Thoracic aorta (tissue), 2 donors: ENCODE measurements around the gene F13A1. TPM values are rescaled to one million over a fixed set of nuclear protein-coding genes. Genes with fewer than 3 reads are reported as not detected.

Source experiments
- ATAC-seq: fragments of 150-250 bp; one replicate; pipeline ENCODE4 v1.8.0; 2017; ENCODE audit warnings: low read depth; ENCODE audit not compliant: insufficient number of reproducible peaks, low FRiP score
- DNase-seq: peaks from one replicate; pipeline ENCODE4 v3.0.0-alpha.2; 2020; ENCODE audit warnings: low spot score
- H3K27ac ChIP-seq, 2 donors: fragments of 200-600 bp; sonication (generic); 1 replicate in 1 of 2; 2 replicates in 1 of 2; pipeline ENCODE4 v1.5.1; 2016; ENCODE audit warnings: mild to moderate bottlenecking in 2 of 2, moderate library complexity in 2 of 2
- H3K27me3 ChIP-seq: fragments of 200-600 bp; sonication (generic); replicated peaks from 2 replicates; pipeline ENCODE4 v1.6.0; 2016; ENCODE audit warnings: mild to moderate bottlenecking; ENCODE audit not compliant: insufficient read depth
- H3K36me3 ChIP-seq: fragments of 200-600 bp; sonication (generic); one replicate; pipeline ENCODE4 v1.5.1; 2016
- H3K4me1 ChIP-seq, 2 donors: fragments of 200-600 bp; sonication (generic); 1 replicate in 1 of 2; 2 replicates in 1 of 2; pipeline versions ENCODE4 v1.5.1 to v1.6.0; 2016; ENCODE audit warnings: low read depth in 2 of 2, mild to moderate bottlenecking in 1 of 2; ENCODE audit not compliant: control insufficient read depth in 1 of 2
- H3K4me3 ChIP-seq: fragments of 200-600 bp; sonication (generic); 2 replicates; pipeline ENCODE4 v1.5.1; 2016; ENCODE audit warnings: mild to moderate bottlenecking
- H3K9me3 ChIP-seq: fragments of 200-600 bp; sonication (generic); 2 replicates; pipeline ENCODE4 v1.5.1; 2016
- total RNA-seq, 2 donors: library from RNA; depleted of rRNA; stranded (reverse); fragments of >200 nt; gene quantifications; one replicate each; pipeline versions ENCODE4 v1.1.0 to v1.2.3, GENCODE V29; 2016
- TF ChIP-seq, protein P1 (sequence below): fragments of 200-600 bp; sonication (generic); IDR thresholded peaks from one replicate; pipeline ENCODE4 v1.5.1; 2019; ENCODE audit warnings: antibody characterized with exemption

Gene F13A1
- total RNA-seq, 2 donors from 2014 or later: 156 to 228 TPM

DNA sequence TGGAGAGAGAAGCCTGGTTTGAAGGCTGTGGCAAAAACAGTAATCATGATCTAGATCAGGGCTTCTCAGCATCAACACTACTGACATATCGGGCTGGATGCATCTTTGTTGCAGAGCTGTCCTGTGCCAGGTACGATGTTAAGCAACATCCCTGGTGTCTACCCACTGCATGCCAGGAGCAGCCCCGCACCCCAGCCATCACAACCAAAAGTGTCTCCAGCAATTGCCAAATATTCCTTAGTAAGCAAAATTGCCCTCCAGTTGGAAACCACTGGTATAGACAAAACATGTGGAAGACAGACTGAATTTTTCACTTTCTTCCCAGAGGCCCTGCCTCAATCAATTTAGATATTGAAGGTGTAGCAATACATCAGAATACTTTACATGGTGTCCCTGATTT is 166.1 kb downstream of the F13A1 start:
- Histone ChIP-seq H3K27ac (no peak overlapping the region), H3K4me1 (no peaks in the 10 kb centered on the region), H3K36me3 (no peaks in the 10 kb centered on the region), H3K9me3 (no peaks in the 10 kb centered on the region), H3K4me3 (no peak overlapping the region), H3K27me3 (no peaks in the 10 kb centered on the region)
- ATAC-seq (no peak), DNase-seq (no peak)
- TF ChIP-seq, protein P1, sequence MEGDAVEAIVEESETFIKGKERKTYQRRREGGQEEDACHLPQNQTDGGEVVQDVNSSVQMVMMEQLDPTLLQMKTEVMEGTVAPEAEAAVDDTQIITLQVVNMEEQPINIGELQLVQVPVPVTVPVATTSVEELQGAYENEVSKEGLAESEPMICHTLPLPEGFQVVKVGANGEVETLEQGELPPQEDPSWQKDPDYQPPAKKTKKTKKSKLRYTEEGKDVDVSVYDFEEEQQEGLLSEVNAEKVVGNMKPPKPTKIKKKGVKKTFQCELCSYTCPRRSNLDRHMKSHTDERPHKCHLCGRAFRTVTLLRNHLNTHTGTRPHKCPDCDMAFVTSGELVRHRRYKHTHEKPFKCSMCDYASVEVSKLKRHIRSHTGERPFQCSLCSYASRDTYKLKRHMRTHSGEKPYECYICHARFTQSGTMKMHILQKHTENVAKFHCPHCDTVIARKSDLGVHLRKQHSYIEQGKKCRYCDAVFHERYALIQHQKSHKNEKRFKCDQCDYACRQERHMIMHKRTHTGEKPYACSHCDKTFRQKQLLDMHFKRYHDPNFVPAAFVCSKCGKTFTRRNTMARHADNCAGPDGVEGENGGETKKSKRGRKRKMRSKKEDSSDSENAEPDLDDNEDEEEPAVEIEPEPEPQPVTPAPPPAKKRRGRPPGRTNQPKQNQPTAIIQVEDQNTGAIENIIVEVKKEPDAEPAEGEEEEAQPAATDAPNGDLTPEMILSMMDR: no peak

DNA sequence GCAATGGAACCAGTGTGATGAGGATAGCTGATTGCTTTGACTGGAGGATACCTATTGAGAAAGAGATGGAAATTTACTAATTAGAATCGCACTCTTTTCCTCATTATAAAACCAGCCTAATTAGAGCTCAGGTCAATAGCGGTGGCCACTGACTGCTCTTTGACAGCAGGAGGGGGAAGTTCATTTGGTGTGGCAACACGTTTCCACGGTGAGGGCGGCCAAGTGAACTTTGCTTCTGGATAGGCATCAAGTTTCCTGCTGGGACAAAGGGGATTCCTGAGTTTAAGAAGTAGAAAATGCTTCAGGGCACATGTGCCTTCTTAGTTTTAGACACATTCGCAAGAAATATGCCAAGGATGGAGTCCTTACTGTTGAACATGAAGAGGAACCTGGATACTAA is 168.4 kb downstream of the F13A1 start:
- Histone ChIP-seq H3K27ac (no peak overlapping the region), H3K36me3 (no peaks in the 10 kb centered on the region), H3K4me3 (no peak overlapping the region), H3K4me1 (no peaks in the 10 kb centered on the region), H3K27me3 (no peaks in the 10 kb centered on the region), H3K9me3 (no peaks in the 10 kb centered on the region)
- ATAC-seq: no peak
- TF ChIP-seq, protein P1: no peak
- DNase-seq: no peak

DNA sequence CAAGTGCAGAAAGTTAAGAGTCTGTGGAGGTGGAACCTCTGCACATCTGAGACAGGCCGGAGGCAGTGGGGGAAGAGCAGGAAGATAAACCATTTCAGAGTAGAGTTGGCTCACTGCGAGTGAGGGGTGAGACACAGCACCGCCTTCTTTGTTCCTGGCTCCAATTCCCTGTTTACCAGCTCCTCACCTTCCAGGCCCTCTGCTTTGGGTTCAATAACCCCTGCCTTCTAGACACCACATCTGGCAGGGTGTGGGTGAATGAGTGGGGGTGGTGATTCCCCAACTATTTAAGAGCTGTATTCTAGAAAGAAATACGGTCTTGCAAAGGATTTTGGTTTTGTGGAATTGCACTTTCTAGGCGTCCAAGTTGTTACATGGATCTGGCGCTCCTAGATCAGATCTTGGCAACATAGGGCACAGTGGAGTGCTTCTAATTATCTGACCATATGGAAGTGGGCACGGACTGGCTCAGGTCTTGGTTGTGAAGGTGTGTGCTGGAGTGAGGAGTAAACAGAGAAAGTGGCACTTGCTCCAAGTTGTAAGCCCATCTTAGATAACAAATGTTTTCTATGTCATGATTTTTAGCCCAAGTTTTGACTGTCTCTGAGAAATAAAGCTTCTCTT is 172.2 kb downstream of the F13A1 start:
- Histone ChIP-seq H3K36me3 (no peaks in the 10 kb centered on the region), H3K9me3 (no peaks in the 10 kb centered on the region), H3K4me3 (no peak overlapping the region), H3K27ac (no peak overlapping the region), H3K4me1 (no peaks in the 10 kb centered on the region), H3K27me3 (no peaks in the 10 kb centered on the region)
- ATAC-seq: no peak
- TF ChIP-seq, protein P1: no peak
- no peak for DNase-seq

DNA sequence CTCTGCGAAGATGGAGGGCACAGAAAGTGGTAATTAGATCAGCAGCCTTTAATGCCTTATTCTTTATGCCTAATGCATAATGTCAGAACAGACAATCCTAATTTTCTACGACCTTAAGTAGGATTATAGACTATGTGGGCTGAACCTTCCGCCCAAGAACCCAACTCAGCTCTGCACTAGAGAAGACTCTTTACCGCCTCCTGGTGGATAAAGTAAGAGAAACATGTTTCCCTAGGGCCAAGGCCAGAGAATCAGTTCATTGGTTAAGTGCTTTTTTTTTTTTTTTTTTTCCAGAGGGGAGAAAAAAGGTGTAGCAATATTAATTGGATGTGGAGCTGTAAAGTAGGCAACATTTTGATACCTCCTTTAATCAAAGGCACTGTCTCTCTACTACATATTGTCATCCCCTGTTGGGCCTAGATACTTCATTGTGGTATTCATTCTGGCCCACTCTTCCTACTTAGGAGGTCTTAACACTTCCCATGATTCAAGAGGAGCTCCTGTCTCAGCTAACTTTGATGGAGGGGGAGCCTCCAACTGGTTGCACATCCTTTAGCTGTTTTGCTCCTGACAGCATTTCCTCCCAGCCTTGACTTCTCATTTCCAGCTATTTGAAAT is 188.9 kb downstream of the F13A1 start:
- ATAC-seq (no peak), DNase-seq (no peak)
- H3K4me1 ChIP-seq: no peaks in the 10 kb centered on the region
- TF ChIP-seq, protein P1: no peak
- H3K27me3 ChIP-seq: no peaks in the 10 kb centered on the region
- H3K27ac ChIP-seq: no peak overlapping the region
- no peaks in the 10 kb centered on the region for H3K36me3 ChIP-seq
- H3K9me3 ChIP-seq: no peaks in the 10 kb centered on the region
- no peak overlapping the region for H3K4me3 ChIP-seq

DNA sequence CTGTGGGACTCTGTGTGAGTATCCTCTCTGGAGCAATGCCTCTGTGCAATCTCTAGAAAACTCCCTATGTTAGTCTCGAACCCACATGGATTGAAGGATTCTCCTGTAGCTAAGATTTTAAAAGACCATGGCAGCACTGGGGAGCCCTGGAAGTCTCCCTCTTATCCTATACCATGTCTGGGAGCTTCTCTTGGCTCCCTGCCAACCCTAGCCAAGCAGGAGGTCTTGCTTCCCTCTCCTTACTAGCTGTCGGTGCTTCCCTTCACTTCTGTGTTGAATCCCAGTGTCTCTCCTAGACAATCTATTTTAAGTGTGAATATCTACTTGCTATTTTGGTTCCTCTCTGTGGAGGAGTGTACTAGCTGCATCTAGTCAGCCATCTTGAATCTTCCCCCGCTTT is 195.0 kb downstream of the F13A1 start:
- DNase-seq (no peak), ATAC-seq (no peak)
- H3K36me3 ChIP-seq: no peaks in the 10 kb centered on the region
- no peak overlapping the region for H3K27ac ChIP-seq
- H3K4me1 ChIP-seq: no peaks in the 10 kb centered on the region
- no peaks in the 10 kb centered on the region for H3K9me3 ChIP-seq
- H3K27me3 ChIP-seq: no peaks in the 10 kb centered on the region
- H3K4me3 ChIP-seq: no peak overlapping the region
- TF ChIP-seq, protein P1: no peak
